ENCODE measurements around the gene LYRM4.

The LYRM4 gene

GRCh38 chr6:5279891-5280338 is 19.2 kb upstream of the LYRM4 start:
- no peak for DNase-seq

DNA sequence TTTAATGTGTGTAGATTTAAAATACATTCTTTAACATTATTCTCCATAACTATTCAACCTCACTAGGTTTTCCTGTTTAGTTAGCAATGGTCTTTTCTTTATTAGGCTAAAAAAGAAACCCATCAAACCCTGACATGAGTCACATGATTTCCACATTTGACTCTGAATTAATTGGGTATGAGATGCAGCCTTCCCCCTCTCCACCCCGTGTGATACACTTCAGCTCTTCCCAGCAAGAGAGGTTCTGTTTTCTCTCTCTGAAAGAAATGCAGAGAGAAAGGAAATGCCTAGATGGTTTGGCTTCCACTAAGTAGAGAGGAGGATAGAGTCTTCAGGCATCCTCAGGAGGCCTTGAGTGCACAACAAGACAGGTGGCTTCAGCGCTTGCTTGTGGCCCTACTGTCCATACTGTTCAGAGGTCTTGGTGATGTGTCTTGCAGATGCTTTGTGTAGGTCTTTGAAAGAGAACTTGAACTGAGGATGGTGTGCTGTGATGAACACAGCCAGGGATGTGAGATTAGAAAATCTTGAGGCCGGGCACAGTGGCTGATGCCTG is 17.9 kb upstream of the LYRM4 start:
- no peak for DNase-seq

DNA sequence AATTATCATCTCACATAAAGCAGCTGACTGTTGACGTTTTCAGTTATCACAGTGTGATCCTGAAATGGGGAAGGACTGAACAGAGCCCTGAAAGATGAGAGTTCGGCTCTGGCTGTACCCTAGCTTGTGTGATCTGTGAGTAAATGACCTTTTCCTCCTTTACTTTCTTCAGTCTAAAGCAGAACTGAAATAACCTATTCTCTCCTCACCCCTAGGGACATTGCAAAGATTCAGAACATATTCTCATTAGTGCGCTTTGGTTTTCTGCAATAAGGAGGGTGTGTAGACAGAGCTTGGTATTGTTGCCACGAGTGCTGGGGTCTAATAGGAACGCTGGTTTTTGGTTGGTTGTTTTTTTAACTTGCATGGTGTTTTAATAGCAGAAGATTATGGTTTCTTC is 17.3 kb upstream of the LYRM4 start:
- no peak for DNase-seq

DNA sequence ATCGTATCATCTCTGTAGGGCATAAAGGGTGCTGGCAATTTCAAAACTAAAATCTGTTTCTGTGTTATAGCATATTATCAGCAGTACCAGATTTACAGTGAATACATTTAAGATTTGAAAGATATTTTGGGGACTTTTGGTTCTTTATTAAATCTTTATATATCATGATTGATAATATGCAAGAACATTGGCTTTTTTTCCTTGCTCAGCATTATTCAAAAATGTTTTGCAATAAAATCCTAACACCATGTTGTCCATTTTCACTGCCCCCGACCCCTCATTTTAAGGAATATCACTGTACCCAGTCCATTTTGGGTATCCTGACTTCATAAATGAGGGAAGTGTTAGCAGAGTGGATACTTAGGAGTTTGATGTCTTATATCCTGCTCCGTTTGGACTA is 16.8 kb upstream of the LYRM4 start:
- DNase-seq, result no peak

GRCh38 chr6:5276581-5276980 is 15.8 kb upstream of the LYRM4 start:
- DNase-seq, result no peak

GRCh38 chr6:5275497-5275896 is 14.7 kb upstream of the LYRM4 start:
- no peak for DNase-seq

DNA sequence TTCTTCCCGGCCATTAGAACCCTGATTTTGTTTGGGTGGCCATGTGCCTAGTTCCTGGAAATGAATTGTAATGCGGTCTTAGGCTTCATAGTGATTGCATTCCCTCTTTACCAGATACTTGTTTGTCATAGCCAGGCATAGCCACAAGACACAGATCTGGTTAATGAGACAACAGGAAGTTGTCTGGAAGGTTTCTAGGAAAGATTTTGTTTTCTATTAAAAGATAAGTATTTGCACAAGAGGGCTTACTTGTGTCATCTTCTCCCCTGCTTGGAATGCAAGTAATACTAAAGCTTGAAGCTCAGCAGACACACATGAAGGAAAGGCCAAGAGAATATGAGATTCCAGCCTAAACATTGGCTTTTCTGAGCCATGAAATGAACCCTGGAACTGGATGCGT is 13.5 kb upstream of the LYRM4 start:
- no peak for DNase-seq

- DNase-seq, result no peak
These were observed 11.2 kb upstream of the LYRM4 start for GRCh38 chr6:5271926-5272325.

DNA sequence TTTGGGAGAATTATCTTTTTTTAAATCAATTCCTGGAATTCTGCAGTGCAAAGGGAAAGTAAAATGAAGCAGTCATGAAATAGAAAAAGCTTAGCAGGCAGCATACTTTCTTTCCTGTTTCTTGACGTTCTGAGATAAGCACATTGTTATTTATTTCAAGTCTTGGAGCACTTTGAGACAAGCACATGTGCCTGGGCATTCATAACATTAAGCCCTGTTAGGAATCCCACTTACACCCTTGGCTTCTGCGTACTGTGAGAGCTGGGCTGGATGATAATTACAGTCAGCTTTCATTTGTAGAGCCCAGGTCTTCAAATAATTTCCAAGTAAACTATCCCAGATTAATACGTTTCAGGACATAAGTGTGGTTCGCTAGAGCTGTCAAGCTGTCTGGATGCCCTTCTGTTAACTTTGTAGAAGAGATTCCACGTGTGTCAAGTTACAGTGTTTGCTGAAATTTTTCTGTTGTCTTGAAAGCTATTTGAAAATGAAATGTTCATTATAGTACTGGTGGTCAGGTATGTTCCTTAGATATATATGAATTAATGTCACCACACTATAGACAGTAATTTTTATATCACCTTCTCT is 9.4 kb upstream of the LYRM4 start:
- DNase-seq, result no peak

DNA sequence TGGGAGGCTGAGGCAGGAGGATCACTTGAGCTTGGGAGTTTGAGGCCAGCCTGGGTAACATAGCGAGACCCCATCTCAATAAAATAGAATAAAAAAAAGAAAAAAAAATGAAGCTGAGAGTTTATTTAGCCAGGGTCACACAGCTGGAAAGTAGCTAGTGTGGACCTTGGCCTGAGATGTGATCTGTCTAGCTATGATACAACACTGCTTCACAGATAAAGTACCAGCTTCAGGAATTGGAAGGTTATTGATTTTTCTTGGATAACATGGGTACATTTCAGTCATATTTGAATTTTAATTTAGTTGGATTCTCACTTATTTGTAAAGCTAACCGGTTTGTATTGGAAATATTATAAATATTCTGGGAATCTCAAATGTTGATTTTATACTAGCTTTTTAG is 5.7 kb upstream of the LYRM4 start:
- DNase-seq, result no peak

GRCh38 chr6:5261545-5262109 is 877 bp upstream of the LYRM4 start:
- DNase-seq, result no peak

GRCh38 chr6:5260111-5260620 is 584 bp downstream of the LYRM4 start:
- no peak for DNase-seq

DNA sequence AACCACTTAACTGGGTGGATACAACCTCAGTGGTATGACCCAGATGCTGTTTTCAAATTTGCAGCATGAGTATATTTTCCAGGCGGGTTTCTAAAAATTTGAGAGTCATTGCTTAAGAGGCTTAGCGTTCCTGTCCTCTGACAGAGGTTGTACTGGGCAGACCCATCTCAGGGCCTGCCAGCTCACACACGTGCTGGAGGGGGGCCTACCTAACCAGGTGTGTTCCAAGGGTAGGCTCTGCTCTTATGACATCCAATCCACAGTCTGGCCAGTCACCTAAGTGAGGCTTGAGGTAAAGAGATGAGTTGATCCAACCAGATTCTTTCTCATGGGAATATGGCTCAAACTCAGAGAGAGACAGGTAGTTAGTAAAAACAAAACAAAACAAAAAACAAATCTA is 1.3 kb downstream of the LYRM4 start:
- DNase-seq, result no peak

- no peak for DNase-seq
These were observed 3.4 kb downstream of the LYRM4 start for GRCh38 chr6:5257400-5257799.

GRCh38 chr6:5256952-5257351 is 3.8 kb downstream of the LYRM4 start:
- no peak for DNase-seq

GRCh38 chr6:5250911-5251310 is 9.8 kb downstream of the LYRM4 start:
- no peak for DNase-seq

GRCh38 chr6:5250451-5250850 is 10.3 kb downstream of the LYRM4 start:
- no peak for DNase-seq

DNA sequence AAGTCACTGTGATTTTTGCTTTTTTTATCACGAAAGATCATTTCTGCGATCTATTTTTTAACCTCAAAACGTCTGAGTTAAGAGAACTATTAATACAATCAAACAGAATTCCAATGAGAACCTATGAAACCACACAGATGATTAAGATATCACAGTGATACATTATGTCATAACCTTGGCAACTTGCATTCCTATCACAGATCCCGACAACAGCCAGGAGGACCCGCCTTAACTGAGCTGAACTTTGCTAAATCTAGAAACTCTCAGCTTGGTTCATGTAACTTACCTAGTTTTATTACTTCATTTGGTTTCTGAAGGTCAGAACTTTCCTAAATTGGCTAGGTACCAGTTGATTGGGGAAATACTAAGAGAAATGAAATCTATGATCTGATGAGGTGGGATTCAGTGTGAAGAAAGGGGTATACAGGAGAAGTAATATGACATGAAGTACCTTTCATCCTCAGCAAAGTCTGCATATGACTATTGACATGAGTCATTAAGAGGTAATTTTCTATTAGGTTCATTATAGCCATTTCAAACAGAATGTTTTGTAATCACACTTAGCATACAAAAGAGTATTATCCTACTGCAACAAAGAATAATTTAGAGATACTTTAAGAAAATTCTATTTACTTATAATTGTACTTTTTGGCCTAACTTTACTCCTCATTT is 11.2 kb downstream of the LYRM4 start:
- DNase-seq, result no peak

GRCh38 chr6:5248302-5249098 is 12.2 kb downstream of the LYRM4 start:
- DNase-seq, result no peak

- no peak for DNase-seq
These were observed 13.5 kb downstream of the LYRM4 start for GRCh38 chr6:5247201-5247600.

GRCh38 chr6:5246141-5247097 is 14.3 kb downstream of the LYRM4 start:
- DNase-seq, result no peak

- DNase-seq, result no peak
These were observed 17.7 kb downstream of the LYRM4 start for GRCh38 chr6:5243069-5243468.
